ENCODE data around the gene IKBKE.

DNA sequence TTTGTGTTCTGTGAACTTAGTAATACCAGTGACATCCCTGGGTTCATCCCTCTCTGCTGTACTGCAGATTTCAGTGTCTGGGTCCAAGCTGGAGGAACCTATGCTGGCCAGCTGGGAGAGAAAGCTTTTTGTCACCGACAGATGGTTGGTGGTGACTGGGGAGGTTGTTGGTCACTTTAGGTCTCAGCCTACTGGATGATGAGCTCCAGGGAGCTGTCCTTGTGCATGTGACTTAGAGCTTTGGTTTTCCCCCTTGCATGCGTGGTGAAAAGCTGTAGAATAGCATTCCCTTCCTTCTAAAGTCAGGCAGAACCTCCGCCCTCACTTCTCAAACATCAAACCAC is 22.9 kb upstream of the IKBKE start:
- no peak for TF ChIP-seq EZH2phosphoT487 (IDR thresholded peaks at IDR 0.05; ENCODE audit: insufficient read depth, low read depth)
- no peak for TF ChIP-seq EZH2 (IDR thresholded peaks at IDR 0.05; ENCODE audit: insufficient read depth, poor library complexity, severe bottlenecking)
